Type B pancreatic cell (in vitro differentiated cells): ENCODE results near the gene RBPJL. TPM values are rescaled to one million over a fixed set of nuclear protein-coding genes. Genes with fewer than 3 reads are reported as not detected.
A peak's percentile ranks its signal among the peaks of the same experiment; 100 is the strongest.
"Not testable (repeated sequence)": the region's sequence is repeated elsewhere in the genome, so short reads cannot be mapped to it uniquely, and the experiment has no call there.

Source experiments
- DNase-seq: peaks from one replicate; pipeline ENCODE4 v3.0.0; 2021; ENCODE audit warnings: mixed read lengths; ENCODE audit not compliant: unreplicated experiment; ENCODE audit errors: extremely low spot score
- H3K27ac Mint-ChIP-seq: 2 replicates; pipeline ENCODE4 v1.8.0; 2021; ENCODE audit warnings: mild to moderate bottlenecking, mixed read lengths
- H3K27me3 Mint-ChIP-seq: 2 replicates; pipeline ENCODE4 v1.8.0; 2021; ENCODE audit warnings: mixed read lengths
- H3K36me3 Mint-ChIP-seq: 2 replicates; pipeline ENCODE4 v1.8.0; 2021; ENCODE audit warnings: mixed read lengths
- H3K4me1 Mint-ChIP-seq: one replicate; pipeline ENCODE4 v1.8.0; 2021; ENCODE audit warnings: mixed read lengths; ENCODE audit not compliant: unreplicated experiment
- H3K4me3 Mint-ChIP-seq: 2 replicates; pipeline ENCODE4 v1.8.0; 2021; ENCODE audit warnings: mild to moderate bottlenecking, mixed read lengths
- H3K9me3 Mint-ChIP-seq: 2 replicates; pipeline ENCODE4 v1.8.0; 2021; ENCODE audit warnings: mixed read lengths
- CTCF ChIP-seq: fragments of 200-600 bp; sonication (generic); conservative IDR thresholded peaks from 2 replicates; pipeline ENCODE4 v1.5.0; 2021; ENCODE audit warnings: antibody characterized with exemption, mild to moderate bottlenecking
- total RNA-seq: library from RNA; stranded (reverse); gene quantifications from 2 replicates; pipeline ENCODE4 v1.2.1, GENCODE V29; 2021; ENCODE audit warnings: low replicate concordance

The RBPJL gene
- total RNA-seq, 1 donor from 2014 or later, result not detected

GRCh38 chr20:45347936-45348778, 41.5 kb downstream of the RBPJL start, which contains the start of gene SDC4:
TSS of gene SDC4 (minus strand) at chr20:45348424. CDS start at chr20:45348384, 40 bp downstream.
- Mint-ChIP-seq H3K4me3 (peak within 1 kb of the TSS; percentile 96), H3K27me3 (no peaks in the 10 kb centered on the region), H3K9me3 (no peaks in the 10 kb centered on the region), H3K27ac (peak within 1 kb of the TSS; percentile 96), H3K36me3 (peaks cover 4% of the 10 kb centered on the region), H3K4me1 (peaks cover 38% of the 10 kb centered on the region)
- no peak for TF ChIP-seq CTCF
- peak; percentile 79 for DNase-seq

GRCh38 chr20:45350217-45350616, 43.6 kb downstream of the RBPJL start:
- Mint-ChIP-seq H3K27ac (peak overlapping the region; percentile 29), H3K4me1 (peaks cover 23% of the 10 kb centered on the region), H3K4me3 (peak overlapping the region; percentile 69), H3K27me3 (no peaks in the 10 kb centered on the region), H3K36me3 (no peaks in the 10 kb centered on the region), H3K9me3 (no peaks in the 10 kb centered on the region)
- no peak for TF ChIP-seq CTCF
- no peak for DNase-seq

- peak overlapping the region; percentile 29 for H3K27ac Mint-ChIP-seq
- DNase-seq, H3K9me3 Mint-ChIP-seq, H3K36me3 Mint-ChIP-seq, H3K27me3 Mint-ChIP-seq, H3K4me3 Mint-ChIP-seq: not testable (repeated sequence)
- peaks cover 18% of the 10 kb centered on the region for H3K4me1 Mint-ChIP-seq
These were observed 44.2 kb downstream of the RBPJL start for GRCh38 chr20:45350795-45351194.

- TF ChIP-seq CTCF, result no peak
- no peaks in the 10 kb centered on the region for H3K36me3 Mint-ChIP-seq
- no peaks in the 10 kb centered on the region for H3K4me1 Mint-ChIP-seq
- no peak overlapping the region for H3K27ac Mint-ChIP-seq
- no peak overlapping the region for H3K4me3 Mint-ChIP-seq
- H3K9me3 Mint-ChIP-seq, result no peaks in the 10 kb centered on the region
- no peaks in the 10 kb centered on the region for H3K27me3 Mint-ChIP-seq
- DNase-seq, result no peak
These were observed 46.1 kb downstream of the RBPJL start for GRCh38 chr20:45352729-45353128.

GRCh38 chr20:45353746-45354145, 47.1 kb downstream of the RBPJL start:
- Mint-ChIP-seq H3K4me3 (no peak overlapping the region), H3K9me3 (no peaks in the 10 kb centered on the region), H3K27me3 (no peaks in the 10 kb centered on the region), H3K27ac (no peak overlapping the region), H3K36me3 (no peaks in the 10 kb centered on the region), H3K4me1 (peaks cover 6% of the 10 kb centered on the region)
- no peak for TF ChIP-seq CTCF
- no peak for DNase-seq

- no peak for TF ChIP-seq CTCF
- no peak overlapping the region for H3K27ac Mint-ChIP-seq
- H3K4me3 Mint-ChIP-seq, result no peak overlapping the region
These were observed 48.0 kb downstream of the RBPJL start for GRCh38 chr20:45354423-45355208.

More at GRCh38 chr20:45354423-45355208, 48.0 kb downstream of the RBPJL start:
- H3K27me3 Mint-ChIP-seq, result no peaks in the 10 kb centered on the region
- H3K4me1 Mint-ChIP-seq, result peaks cover 10% of the 10 kb centered on the region
- no peaks in the 10 kb centered on the region for H3K36me3 Mint-ChIP-seq
- no peak for DNase-seq
- no peaks in the 10 kb centered on the region for H3K9me3 Mint-ChIP-seq
